GM21576 (cell line): Measurements from ENCODE around the gene CEP70.
"Not testable (repeated sequence)": the region's sequence is repeated elsewhere in the genome, so short reads cannot be mapped to it uniquely, and the experiment has no call there.

ENCODE experiments used
- ATAC-seq: cut with Tn5 transposase; IDR thresholded peaks from one replicate; pipeline ENCODE4 v1.9.1; 2021; ENCODE audit warnings: mild to moderate bottlenecking, moderate library complexity; ENCODE audit not compliant: unreplicated experiment

CEP70 gene

DNA sequence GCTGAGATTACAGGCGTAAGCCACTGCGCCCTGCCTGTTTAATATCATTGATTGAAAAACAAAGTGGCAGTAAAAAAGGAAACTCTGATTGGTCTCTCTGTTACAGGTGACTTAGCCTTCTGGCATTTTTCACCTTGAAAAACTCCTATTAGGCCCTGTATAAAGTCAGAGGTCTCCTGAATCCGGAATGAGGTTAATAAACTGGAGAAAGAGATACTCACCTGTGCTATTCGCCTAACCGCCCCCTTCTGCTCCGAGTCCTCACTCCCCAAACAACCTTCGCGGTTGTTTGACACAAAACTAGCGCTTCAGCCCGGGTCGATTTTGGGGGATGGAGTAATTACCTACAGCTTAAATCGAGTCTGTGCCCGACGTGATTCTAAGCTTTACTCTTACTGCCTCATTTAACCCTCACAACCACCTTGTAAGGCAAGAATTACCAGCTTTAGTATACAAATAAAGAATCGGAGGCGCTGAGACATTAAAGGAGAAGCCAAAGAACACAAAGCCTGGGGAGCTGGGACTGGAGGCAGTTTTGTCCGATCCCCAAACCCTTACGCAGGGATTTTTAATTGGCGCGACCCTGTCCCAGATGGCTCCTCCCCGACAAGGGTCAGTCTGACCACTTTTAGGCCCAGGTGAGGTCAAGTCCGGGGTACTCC is 441 bp downstream of the CEP70 start:
- ATAC-seq, result no peak

DNA sequence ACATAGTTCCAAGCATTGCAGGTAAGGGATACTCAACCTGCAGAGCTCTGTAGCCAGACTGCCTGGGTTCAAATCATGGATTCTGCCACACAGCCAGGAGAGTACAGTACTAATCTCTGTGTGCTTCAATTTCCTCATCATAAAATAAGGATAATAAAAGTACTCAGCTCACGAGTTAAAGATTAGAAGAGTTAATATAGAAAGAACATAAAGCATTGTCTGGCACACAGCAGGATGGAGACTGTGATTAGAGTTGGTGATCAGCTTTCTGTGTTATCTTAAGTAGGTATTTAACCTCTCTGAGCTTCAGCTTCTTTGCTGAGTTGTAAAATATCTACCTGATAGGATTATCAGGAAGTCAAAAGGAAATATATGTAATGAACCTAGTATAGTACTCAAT is 2.7 kb downstream of the CEP70 start:
- ATAC-seq, result no peak

DNA sequence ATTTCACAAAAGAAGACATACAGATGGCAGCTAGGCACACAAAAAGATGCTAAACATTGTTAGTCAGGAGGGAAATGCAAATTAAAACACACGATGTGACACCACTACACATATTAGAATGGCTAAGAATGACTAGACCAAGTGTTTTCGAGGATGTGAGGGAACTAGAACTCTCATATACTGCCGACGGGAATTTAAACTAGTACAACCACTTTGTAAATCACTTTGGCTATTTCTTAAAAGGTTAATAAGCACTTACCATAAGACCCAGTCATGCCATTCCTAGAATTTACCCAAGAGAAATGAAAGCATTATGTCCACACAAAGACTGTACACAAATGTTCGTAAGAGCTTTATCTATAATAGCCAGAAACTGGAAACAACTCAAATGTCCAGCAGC is 5.6 kb downstream of the CEP70 start:
- no peak for ATAC-seq

DNA sequence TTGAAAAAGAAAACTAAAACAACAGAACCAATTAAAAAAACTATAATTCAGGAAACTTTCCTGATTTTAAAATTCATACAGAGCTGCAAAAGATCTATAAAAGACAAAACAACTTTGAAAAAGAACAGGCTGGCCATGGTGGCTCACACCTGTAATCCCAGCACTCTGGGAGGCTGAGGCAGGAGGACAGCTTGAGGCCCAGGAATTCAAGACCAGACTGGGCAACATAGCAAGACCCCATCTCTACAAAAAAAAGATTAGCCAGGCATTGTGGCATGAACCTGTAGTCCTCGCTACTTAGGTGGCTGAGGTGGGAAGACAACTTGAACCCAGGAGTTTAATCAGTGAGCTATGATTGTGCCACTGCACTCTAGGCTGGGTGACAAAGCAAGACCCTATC is 6.7 kb downstream of the CEP70 start:
- no peak for ATAC-seq

DNA sequence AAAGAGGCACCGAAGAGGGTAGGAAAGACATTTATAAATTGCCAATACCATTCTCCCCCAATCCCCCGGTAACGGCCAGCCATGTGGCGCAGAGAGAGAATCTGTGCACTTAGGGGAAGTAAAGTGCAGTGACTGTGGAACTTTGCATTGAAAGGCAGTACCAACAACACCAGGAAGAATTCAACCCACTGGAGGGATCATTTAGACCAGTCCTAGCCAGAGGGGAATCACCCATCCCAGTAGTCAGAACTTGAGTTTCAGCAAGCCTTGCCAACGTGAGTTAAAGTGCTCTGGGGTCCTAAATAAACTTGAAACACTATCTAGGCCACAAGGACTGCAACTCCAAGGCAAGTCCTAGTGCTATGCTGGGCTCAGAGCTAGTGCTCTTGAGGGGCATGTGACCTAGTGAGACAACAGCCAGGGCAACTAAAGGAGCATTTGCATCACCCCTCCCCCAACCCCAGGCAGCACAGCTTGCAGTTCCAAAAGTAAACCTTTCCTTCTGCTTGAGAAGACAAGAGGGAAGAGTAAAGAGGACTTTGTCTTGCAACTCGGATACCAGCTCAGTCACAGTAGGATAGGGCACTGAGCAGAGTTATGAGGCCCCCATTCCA is 15.0 kb downstream of the CEP70 start:
- no peak for ATAC-seq

DNA sequence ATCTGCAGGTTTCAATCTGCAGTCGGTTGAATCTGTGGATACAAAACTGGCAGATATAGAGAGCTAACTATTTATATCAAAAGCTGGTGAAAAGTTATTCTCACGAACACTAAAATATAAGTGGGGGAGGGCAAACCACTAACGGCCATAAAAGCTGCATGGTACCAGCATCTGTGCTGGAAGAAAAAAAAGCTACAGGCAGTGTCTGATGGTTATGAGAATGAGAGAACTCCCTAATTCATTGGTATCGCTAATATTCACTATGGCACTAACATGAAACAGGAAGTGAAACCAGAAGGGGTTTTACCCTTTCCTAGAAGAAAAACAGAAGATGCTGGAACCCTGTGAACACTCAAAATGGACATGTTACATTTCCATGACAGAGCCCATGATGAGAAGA is 15.9 kb downstream of the CEP70 start:
- peak; percentile 90 for ATAC-seq

DNA sequence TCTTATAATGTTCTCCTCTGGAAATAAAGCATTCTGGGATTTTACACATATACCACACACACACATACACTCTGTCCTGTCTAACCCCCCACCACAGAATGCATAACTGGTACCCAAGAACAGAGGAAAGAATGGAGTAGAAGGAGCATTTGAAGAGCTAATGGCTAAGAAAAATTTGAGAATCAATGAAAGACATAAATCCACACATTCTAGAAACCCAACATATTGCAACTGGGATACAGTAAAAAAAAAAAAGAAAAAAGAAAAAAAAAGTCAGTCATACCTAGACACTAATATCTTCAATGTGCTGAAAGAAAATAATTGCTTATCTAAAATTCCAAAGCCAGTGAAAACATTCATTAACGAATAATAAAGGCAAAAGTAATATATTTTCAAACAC is 20.9 kb downstream of the CEP70 start:
- no peak for ATAC-seq

DNA sequence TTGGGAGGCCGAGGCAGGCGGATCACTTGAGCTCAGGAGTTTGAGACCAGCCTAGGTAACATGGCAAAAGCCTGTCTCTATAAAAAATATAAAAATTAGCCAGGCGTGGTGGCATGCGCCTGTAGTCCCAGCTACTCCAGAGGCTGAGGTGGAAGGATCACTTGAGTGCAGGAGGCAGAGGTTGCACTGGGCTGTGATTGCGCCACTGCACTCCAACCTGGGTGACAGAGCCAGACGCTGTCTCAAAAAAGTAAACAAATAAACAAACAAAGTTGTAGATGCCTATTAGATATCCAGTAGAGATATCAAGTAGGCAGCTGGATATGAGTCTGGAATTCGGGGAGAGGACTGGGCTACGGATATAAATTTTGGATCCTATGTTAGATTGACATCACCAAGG is 24.4 kb downstream of the CEP70 start:
- not testable (repeated sequence) for ATAC-seq

DNA sequence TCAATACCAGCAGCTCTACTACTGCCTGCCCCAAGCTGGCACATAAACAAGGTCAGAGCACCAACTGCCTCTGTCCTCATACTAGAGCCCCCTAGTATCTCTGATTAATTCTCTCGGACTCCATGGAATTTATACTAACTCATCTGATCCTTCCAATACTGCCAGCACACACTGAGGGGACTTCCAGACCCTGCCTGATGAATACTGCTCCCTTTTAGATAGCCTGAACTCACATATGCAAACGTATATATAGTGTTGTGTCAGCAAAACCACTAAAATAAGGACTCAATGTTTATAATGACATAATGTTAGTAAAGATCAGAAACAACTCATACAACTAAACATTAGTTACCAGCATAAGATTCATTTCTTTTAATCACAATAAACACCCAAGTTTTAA is 25.0 kb downstream of the CEP70 start:
- no peak for ATAC-seq

DNA sequence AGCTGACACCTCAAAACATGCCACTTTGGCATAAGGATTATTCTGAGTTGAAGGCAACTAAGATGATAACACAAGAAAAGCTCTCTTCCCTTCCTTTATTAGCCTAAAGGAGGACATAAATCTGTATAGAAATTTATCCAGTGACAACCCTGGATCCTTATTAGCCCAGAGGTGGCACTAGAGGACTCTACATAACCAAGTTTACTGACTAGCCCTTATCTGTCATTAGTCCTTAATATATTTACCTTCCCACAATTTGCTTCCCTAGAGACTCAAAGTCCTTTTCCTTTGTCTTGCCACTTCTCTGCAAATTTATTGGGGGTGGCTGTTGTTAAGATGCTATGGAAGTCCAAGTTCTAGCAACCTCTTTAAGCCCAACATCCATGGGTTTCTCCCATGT is 26.7 kb downstream of the CEP70 start:
- ATAC-seq, result no peak

DNA sequence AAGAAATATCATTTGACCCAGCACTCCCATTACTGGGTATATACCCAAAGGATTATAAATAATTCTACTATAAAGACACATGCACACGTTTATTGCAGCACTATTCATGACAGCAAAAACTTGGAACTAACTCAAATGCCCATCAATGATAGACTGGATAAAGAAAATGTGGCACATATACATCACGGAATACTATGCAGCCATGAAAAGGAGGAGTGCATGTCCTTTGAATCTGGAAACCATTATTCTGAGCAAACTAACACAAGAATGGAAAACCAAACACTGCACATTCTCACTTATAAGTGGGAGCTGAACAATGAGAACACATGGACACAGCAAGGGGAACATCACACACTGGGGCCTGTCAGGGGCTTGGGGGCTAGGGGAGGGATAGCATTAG is 27.8 kb downstream of the CEP70 start:
- ATAC-seq, result not testable (repeated sequence)

DNA sequence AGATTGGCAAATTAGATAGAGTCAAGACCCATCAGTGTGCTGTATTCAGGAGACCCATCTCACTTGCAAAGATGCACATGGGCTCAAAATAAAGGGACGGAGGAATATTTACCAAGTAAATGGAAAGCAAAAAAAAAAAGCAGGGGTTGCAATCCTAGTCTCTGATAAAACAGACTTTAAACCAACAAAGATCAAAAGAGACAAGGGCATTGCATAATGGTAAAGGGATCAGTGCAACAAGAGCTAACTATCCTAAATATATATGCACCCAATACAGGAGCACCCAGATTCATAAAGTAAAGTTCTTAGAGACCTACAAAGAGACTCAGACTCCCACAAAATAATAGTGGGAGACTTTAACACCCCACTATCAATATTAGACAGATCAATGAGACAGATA is 31.2 kb downstream of the CEP70 start:
- not testable (repeated sequence) for ATAC-seq

DNA sequence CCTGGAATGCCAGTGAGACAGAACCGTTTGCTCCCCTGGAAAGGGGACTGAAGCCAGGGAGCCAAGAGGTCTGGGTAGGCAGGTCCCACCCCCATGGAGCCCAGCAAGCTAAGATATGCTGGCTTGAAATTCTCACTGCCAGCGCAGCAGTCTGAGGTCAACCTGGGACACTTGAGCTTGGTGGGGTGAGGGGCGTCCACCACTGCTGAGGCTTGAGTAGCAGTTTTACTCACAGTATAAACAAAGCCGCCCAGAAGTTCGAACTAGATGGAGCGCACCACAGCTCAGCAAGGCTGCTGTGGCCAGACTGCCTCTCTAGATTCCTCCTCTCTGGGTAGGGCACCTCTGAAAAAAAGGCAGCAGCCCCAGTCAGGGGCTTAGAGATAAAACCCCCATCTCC is 33.6 kb downstream of the CEP70 start:
- no peak for ATAC-seq

DNA sequence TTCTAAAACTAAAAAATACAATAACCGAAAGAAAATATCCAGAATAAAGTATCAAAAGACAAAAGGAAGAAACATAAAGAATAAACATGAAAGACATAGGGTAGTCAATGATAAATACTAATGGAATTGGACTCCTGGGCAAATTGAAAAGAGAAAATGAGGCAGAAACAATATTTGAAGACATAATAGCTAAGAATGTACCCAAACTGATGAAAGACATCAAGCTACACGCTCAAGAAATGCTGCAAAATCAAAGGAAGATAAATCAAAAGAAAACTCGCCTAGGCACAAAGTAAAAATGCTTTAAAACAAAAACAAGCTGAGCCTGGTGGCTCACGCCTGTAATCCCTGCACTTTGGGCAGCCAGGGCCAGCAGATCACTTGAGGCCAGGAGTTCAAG is 34.9 kb downstream of the CEP70 start:
- no peak for ATAC-seq

DNA sequence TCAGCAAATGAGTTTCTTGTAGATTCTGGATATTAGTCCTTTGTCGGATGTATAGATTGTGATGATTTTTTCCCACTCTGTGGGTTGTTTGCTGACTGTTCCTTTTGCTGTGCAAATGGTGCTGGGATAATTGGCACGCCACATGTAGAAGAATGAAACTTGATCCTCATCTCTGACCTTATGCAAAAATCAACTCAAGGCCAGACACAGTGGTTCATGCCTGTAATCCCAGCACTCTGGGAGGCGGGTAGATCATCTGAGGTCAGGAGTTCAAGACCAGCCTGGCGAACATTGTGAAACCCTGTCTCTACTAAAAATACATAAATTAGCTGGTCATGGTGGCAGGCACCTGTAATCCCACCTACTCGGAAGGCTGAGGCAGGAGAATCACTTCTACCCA is 39.3 kb downstream of the CEP70 start:
- ATAC-seq, result not testable (repeated sequence)

DNA sequence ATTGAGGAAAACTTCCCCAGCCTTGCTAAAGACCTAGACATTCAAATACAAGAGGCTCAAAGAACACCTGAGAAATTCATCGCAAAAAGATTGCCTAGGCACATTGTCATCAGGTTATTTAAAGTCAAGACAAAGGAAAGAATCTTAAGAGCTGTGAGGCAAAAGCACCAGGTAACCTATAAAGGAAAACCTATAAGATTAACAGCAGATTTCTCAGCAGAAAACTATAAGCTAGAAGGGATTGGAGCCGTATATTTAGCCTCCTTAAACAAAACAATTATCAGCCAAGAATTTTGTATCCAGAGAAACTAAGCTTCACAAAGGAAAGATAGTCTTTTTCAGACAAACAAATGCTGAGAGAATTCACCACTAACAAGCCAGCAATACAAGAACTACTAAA is 43.1 kb downstream of the CEP70 start:
- ATAC-seq, result not testable (repeated sequence)

DNA sequence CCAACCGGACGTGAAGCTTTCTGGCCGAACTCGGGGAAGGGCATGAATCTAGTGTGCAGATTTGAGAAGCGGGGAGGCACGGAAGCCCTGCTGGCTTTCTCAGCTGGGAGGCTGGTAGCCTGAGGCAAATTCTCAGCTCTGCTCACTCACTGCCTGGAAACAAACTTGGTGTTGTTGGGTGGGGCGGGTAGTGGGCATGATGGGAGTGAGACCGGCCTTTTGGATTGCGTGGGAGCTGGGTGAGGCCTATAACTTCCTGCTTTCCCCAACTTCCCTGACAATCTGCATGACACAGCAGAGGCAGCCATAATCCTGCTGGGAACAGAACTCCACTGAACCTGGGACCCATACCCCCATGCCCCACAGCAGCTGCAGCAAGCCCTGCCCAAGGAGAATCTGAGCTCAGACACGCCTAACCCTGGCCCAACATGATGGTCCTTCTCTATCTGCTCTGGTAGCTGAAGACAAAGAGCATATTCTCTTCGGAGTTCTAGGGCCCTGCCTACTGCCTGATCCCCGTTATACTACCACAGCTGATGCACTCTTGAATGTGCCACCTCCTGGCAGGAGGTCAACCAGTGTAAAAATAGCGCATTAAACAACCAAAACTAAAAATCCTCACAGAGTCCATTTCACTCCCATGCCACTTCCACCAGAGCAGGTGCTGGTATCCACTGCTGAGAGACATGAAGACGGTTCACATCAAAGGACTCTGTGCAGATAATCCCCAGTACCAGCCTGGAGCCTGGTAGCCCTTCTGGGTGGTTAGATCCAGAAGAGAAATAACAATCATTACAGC is 44.7 kb downstream of the CEP70 start:
- no peak for ATAC-seq

DNA sequence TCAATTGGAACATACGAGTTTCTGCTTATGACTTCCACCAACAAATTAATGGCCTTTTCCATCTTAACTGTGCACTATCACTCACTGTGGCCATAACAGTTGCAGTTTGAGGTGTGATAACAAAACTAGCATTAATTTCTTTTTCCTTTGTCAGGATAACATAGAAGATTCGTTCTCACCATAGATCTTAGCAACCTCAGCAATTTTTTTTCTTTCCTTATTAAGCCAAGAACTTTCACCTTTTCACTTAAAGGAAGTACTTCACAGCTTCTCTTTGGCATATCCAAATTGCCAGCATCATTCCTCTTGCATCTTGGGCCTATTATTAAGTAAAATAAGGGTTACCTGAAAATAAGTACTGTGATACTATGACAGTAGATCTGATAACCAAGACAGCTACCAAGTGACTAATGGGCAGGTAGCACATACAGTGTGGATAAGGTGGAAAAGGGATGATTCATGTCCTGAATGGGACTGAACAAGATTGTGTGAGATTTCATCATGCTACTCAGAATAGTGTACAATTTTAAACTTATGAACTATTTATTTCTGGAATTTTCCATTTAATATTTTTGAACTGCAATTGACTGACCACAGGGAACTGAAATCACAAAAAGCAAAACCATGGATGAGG is 46.6 kb downstream of the CEP70 start:
- no peak for ATAC-seq

DNA sequence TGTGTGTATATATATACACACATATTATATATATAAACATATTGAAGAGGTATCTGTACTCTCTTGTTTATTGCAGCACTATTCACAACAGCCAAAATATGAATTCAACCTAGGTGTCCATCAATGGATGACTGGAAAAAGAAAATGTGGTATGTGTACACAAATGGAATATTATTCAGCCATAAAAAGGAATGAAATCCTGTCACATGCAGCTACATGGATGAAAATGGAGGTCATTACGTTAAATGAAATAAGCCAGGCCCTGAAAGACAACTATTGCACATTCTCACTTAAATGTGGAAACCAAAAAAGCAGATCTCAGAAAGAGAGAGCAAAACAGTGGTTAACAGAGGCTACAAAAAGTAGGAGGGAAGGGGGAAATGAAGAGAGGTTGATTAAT is 49.5 kb downstream of the CEP70 start:
- ATAC-seq, result no peak

DNA sequence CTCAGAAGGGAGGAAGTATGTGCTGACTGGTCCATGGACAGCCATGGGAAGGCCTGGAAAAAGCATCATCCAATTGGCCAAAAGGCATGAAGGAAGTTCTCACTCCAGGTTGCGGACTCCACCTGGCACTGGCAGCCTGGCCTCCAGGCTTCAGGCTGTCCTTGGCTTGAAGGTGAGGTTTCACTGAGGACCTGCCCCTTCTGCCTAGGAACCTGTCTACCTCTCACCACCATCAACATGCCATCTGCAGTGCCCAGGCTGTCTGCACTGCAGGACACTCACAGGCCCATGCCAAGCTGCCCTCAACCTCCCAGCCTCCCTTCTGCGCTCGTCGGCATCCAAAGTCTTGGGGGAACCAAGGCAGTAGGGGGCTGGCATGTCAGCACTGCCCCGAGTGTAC is 51.1 kb downstream of the CEP70 start:
- no peak for ATAC-seq

DNA sequence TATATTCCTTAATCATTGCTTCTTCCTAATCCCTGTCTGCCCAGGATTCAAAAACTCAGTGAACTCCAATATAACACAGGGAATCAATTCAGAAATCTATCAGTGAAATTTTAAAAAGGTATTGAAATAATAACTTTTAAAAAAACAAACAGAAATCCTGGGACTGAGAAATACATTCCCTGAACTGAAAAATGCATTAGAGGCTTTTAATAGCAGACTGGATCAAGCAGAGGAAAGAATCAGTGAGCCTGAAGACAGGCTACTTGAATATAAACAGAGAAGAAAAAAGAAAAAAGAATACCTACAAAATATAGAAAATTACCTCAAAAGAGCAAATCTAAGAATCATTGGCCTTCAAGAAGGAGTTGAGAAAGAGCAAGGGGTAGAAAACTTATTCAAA is 54.7 kb downstream of the CEP70 start:
- no peak for ATAC-seq

DNA sequence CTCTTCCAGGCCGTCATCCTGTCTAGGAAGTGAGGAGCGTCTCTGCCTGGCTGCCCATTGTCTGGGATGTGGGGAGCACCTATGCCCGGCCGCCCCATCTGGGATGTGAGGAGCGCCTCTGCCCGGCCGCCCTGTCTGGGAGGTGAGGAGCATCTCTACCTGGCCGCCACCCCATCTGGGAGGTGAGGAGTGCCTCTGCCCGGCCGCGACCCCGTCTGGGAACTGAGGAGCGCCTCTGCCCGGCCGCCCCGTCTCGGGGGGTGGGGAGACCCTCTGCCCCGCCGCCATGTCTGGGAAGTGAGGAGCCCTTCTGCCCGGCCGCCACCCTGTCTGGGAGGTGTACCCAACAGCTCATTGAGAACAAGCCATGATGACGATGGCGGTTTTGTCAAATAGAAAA is 72.6 kb downstream of the CEP70 start:
- ATAC-seq, result not testable (repeated sequence)
